Ectodermal cell (in vitro differentiated cells): ENCODE measurements around the gene C11orf71. TPM values are rescaled to one million over a fixed set of nuclear protein-coding genes. Genes with fewer than 3 reads are reported as not detected.

Experiments
- H3K27ac ChIP-seq: 2 replicates; pipeline ENCODE4 v1.7.0; 2013; ENCODE audit warnings: mild to moderate bottlenecking, low read depth, low read length; ENCODE audit not compliant: insufficient read depth, poor library complexity, severe bottlenecking
- H3K27me3 ChIP-seq: 2 replicates; pipeline ENCODE4 v1.7.0; 2013; ENCODE audit warnings: mild to moderate bottlenecking, low read length; ENCODE audit not compliant: insufficient read depth, control insufficient read depth, poor library complexity, severe bottlenecking
- H3K36me3 ChIP-seq: one replicate; pipeline ENCODE4 v1.7.0; 2013; ENCODE audit warnings: low read length; ENCODE audit not compliant: control insufficient read depth, insufficient read depth
- H3K4me1 ChIP-seq: one replicate; pipeline ENCODE4 v1.7.0; 2013; ENCODE audit warnings: low read length; ENCODE audit not compliant: control insufficient read depth, insufficient read depth
- H3K4me3 ChIP-seq: 2 replicates; pipeline ENCODE4 v1.7.0; 2013; ENCODE audit warnings: low read depth, low read length, control low read depth; ENCODE audit not compliant: insufficient read depth
- H3K9me3 ChIP-seq: 2 replicates; pipeline ENCODE4 v1.7.0; 2013; ENCODE audit warnings: mild to moderate bottlenecking, low read length, moderate library complexity; ENCODE audit not compliant: control insufficient read depth
- WGBS, 2 experiments: methylation state at CpG; one replicate each; pipeline ENCODE4 v1.1.7; 2013; ENCODE audit warnings: missing lambda C conversion rate in 2 of 2; 5-methylcytosine and 5-hydroxymethylcytosine counted together
- polyA plus RNA-seq, 4 experiments: library from polyadenylated mRNA; stranded (reverse); fragments of 50-300 nt; gene quantifications; one replicate each; pipeline ENCODE4 v1.2.3, GENCODE V29; 2013

C11orf71 gene
- polyA plus RNA-seq (2013, experiment 1 of 4) = 8.1 TPM
- polyA plus RNA-seq (2013, experiment 2 of 4) = 7.0 TPM
- 5.8 TPM for polyA plus RNA-seq (2013, experiment 3 of 4)
- polyA plus RNA-seq (2013, experiment 4 of 4) = 7.8 TPM

GRCh38 chr11:114400216-114400914, at the start of gene C11orf71, which contains the start of gene RBM7:
C11orf71 (minus strand) TSS chr11:114400511; CDS start chr11:114400331, 180 bp downstream.
RBM7 (plus strand) TSS chr11:114400666; CDS start chr11:114400672, 6 bp downstream.
- Histone ChIP-seq H3K4me1 (no peaks in the 10 kb centered on the region), H3K27me3 (no peaks in the 10 kb centered on the region), H3K4me3 (peak within 1 kb of the TSS; percentile 95), H3K9me3 (no peaks in the 10 kb centered on the region), H3K27ac (peak within 1 kb of the TSS; percentile 95), H3K36me3 (peaks cover 5% of the 10 kb centered on the region)
- 0% methylated on average over 65 of the region's 65 CpGs for WGBS, 2 experiments

DNA sequence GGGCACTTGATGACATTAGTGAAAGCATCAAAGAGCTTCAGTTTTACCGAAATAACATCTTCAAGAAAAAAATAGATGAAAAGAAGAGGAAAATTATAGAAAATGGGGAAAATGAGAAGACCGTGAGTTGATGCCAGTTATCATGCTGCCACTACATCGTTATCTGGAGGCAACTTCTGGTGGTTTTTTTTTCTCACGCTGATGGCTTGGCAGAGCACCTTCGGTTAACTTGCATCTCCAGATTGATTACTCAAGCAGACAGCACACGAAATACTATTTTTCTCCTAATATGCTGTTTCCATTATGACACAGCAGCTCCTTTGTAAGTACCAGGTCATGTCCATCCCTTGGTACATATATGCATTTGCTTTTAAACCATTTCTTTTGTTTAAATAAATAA, 49.5 kb upstream of the C11orf71 start:
- H3K27ac ChIP-seq = no peak overlapping the region
- H3K4me3 ChIP-seq = no peak overlapping the region
- no peaks in the 10 kb centered on the region for H3K27me3 ChIP-seq
- H3K4me1 ChIP-seq = no peaks in the 10 kb centered on the region
- WGBS, 2 experiments = 93 to 94% methylated on average over 6 of the region's 6 CpGs
- H3K9me3 ChIP-seq = no peaks in the 10 kb centered on the region
- H3K36me3 ChIP-seq = peaks cover 9% of the 10 kb centered on the region

DNA sequence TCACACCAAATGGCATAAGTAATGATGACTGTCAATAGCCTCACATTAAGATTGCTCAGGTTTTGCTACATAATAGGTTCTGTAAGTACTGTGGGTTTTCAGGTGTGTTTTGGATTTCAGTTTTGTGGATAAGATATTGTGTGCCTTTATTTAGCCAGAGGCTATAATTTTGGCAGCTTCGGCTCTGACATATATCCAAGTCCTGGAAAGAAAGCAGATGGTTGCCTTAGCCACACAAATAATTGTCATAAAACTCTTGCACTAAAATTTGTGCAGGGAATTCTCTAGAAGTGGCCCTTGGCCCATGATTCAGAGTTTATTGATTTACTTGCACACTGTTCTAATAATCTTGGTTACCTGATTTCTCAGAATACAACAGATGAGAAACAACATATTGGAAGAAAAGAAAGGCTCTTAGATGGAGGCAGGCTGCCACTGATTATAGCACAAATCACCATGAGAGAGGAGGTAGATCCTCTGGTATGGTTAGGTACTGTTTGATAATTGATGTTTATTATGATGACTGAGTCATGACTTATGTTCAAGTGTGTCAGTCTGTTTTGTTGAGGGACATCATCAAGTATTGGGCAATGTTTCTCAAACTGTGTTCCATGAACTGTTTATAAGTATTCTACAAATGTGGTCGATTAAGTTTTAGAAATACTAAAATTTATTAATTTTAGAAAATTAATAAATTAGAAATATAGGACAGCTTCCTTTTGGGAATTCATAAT, 48.6 kb upstream of the C11orf71 start:
- Histone ChIP-seq H3K36me3 (peaks cover 9% of the 10 kb centered on the region), H3K27me3 (no peaks in the 10 kb centered on the region), H3K4me1 (no peaks in the 10 kb centered on the region), H3K4me3 (no peak overlapping the region), H3K27ac (no peak overlapping the region), H3K9me3 (no peaks in the 10 kb centered on the region)
- 96 to 100% methylated on average over 1 of the region's 2 CpGs for WGBS, 2 experiments

DNA sequence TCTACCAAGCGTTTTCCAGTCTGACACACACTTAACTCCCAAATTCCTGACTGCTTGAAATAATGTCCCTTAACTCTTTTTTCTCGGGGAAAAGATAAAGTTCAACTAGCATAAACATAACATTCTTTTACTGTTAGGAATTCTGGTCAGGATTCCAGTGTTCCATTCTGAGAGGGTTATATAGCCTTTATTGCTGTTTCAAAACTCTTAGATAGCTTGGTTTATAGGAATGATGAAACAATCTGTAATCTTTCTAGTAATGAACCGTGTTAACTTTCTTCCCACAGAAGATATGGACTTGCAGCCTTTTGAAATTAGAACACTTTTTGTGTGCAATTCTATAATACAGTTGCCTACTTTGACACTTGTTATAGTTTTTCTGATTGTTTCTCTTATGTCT, 47.6 kb upstream of the C11orf71 start:
- Histone ChIP-seq H3K27ac (no peak overlapping the region), H3K4me3 (no peak overlapping the region), H3K36me3 (peaks cover 5% of the 10 kb centered on the region), H3K27me3 (no peaks in the 10 kb centered on the region), H3K4me1 (no peaks in the 10 kb centered on the region), H3K9me3 (no peaks in the 10 kb centered on the region)
- WGBS, 2 experiments = 97 to 98% methylated on average over 3 of the region's 3 CpGs

GRCh38 chr11:114447444-114447843, 47.1 kb upstream of the C11orf71 start:
- no peak overlapping the region for H3K27ac ChIP-seq
- 95 to 98% methylated on average over 2 of the region's 2 CpGs for WGBS, 2 experiments

DNA sequence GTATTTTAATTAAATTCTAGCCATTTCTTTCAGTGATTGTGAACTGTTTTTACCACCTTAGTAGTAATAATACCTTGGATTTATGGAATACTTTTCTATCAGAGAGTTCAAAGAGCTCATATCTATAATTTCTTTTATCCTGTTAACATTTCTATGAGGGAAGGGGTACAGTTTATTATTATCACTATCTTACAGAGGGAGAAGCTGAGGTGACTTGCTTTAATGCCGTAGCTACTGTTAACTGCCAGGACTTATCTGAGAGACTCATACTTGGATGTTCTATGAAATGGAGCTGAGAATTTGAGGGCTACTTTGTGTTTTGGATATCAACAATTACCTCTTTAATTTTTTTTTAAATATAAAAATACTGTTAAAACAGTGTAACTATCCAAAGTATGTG, 42.2 kb upstream of the C11orf71 start:
- no peaks in the 10 kb centered on the region for H3K4me1 ChIP-seq
- H3K27ac ChIP-seq = no peak overlapping the region
- no peaks in the 10 kb centered on the region for H3K27me3 ChIP-seq
- 100% methylated on average over 1 of the region's 1 CpG for WGBS, 2 experiments
- no peak overlapping the region for H3K4me3 ChIP-seq
- H3K36me3 ChIP-seq = no peaks in the 10 kb centered on the region
- no peaks in the 10 kb centered on the region for H3K9me3 ChIP-seq

More at GRCh38 chr11:114447444-114447843, 47.1 kb upstream of the C11orf71 start:
- Histone ChIP-seq H3K36me3 (peaks cover 5% of the 10 kb centered on the region), H3K9me3 (no peaks in the 10 kb centered on the region), H3K4me3 (no peak overlapping the region), H3K4me1 (no peaks in the 10 kb centered on the region), H3K27me3 (no peaks in the 10 kb centered on the region)

DNA sequence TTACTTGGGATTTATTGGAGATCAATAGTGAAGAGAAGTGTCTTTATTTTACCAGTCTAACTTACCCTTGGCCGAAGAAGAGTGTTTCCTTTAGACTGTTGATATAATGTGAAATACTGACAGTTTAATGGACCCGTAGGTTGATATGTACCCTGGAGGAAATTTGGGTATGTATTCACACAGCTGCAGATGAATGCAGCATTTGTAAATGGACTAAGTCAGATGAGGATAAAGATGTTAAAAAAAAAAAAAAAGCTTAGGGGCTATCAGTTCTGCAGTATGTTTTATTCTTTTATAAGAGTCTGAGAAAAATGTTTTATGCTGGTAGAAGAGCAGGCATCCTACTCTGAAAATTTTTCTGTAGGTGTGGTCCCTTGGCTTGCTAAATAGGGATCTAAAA, 41.6 kb upstream of the C11orf71 start:
- no peak overlapping the region for H3K27ac ChIP-seq
- no peaks in the 10 kb centered on the region for H3K9me3 ChIP-seq
- no peaks in the 10 kb centered on the region for H3K36me3 ChIP-seq
- H3K4me3 ChIP-seq = no peak overlapping the region
- WGBS, 2 experiments = 92 to 95% methylated on average over 2 of the region's 2 CpGs
- H3K4me1 ChIP-seq = no peaks in the 10 kb centered on the region
- no peaks in the 10 kb centered on the region for H3K27me3 ChIP-seq

DNA sequence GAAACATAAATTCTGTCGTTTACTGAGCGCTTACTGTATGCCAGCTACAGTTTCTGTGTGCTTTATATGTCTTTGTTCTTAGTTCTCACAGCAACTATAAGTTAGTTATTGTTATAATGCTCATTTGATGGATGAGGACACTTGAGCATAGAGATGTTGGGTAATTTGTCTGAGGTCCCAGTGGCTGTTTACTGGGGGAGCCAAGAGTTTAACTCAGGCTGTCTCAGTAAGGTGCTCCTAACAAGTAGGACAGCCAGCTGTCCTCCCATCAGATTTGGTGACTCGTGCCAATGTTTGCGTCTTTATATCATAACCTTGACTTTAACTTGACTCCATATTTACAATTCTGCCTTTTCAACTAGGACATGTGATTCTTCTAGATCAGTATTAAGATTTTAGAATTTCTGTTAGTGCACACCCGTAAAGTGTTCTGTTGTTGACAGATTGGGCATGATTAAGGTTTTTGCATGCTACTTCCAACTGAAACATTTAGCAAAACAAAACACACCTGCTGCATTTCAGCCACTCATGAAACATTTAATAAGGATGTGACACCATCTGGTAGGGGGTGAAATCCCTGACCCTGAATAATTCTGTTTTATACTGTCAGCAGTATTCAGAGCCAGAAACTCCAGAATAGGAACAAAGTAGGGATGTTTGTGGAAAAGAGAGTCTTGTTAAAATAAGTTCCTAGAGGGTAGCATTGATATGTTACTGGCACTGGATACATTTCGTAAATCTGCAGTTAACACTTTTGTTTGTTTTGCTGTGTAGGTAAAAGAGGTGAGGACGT, 40.9 kb upstream of the C11orf71 start:
- Histone ChIP-seq H3K4me1 (no peaks in the 10 kb centered on the region), H3K27ac (no peak overlapping the region), H3K9me3 (no peaks in the 10 kb centered on the region), H3K27me3 (no peaks in the 10 kb centered on the region), H3K4me3 (no peak overlapping the region), H3K36me3 (no peaks in the 10 kb centered on the region)
- WGBS, 2 experiments = 70 to 77% methylated on average over 5 to 7 of the region's 7 CpGs

- H3K27ac ChIP-seq = no peak overlapping the region
Measured at GRCh38 chr11:114440121-114440860, 40.0 kb upstream of the C11orf71 start.

More at GRCh38 chr11:114440121-114440860, 40.0 kb upstream of the C11orf71 start:
- WGBS, 2 experiments = 16 to 19% methylated on average over 10 of the region's 10 CpGs
- no peaks in the 10 kb centered on the region for H3K9me3 ChIP-seq
- H3K4me1 ChIP-seq = no peaks in the 10 kb centered on the region
- peak overlapping the region; percentile 62 for H3K4me3 ChIP-seq
- H3K36me3 ChIP-seq = no peaks in the 10 kb centered on the region
- no peaks in the 10 kb centered on the region for H3K27me3 ChIP-seq
